Loucy (cell line): ENCODE data around the gene IQSEC2.

Experiments
- H2AFZ ChIP-seq: fragments of 200-600 bp; sonication (generic); 2 replicates; pipeline ENCODE4 v1.6.0; 2016; ENCODE audit warnings: antibody characterized with exemption, mild to moderate bottlenecking, low read length, moderate library complexity
- H3F3A ChIP-seq: fragments of 200-600 bp; 2 replicates; pipeline ENCODE4 v1.6.0; 2016; ENCODE audit warnings: antibody characterized with exemption, low read depth, mild to moderate bottlenecking
- H3K27me3 ChIP-seq: fragments of 200-600 bp; sonication (generic); 2 replicates; pipeline ENCODE4 v1.6.1; 2014; ENCODE audit warnings: low read length, mild to moderate bottlenecking; ENCODE audit not compliant: insufficient read depth, poor library complexity, severe bottlenecking
- H3K36me3 ChIP-seq: fragments of 200-600 bp; sonication (generic); 2 replicates; pipeline ENCODE4 v1.6.1; 2016; ENCODE audit warnings: low read length; ENCODE audit not compliant: insufficient read depth
- H3K4me1 ChIP-seq: fragments of 200-600 bp; sonication (generic); 2 replicates; pipeline ENCODE4 v1.5.1; 2014; ENCODE audit warnings: low read length, mild to moderate bottlenecking; ENCODE audit not compliant: insufficient read depth, poor library complexity, severe bottlenecking
- H3K4me2 ChIP-seq: fragments of 200-600 bp; sonication (generic); 2 replicates; pipeline ENCODE4 v1.6.0; 2014; ENCODE audit warnings: antibody characterized with exemption, low read length, low read depth, mild to moderate bottlenecking; ENCODE audit not compliant: poor library complexity, severe bottlenecking
- H3K4me3 ChIP-seq: fragments of 200-600 bp; sonication (generic); 2 replicates; pipeline ENCODE4 v1.5.1; 2014; ENCODE audit warnings: low read length, mild to moderate bottlenecking, mixed read lengths; ENCODE audit not compliant: poor library complexity, severe bottlenecking
- H3K79me2 ChIP-seq: fragments of 200-600 bp; sonication (generic); 2 replicates; pipeline ENCODE4 v1.6.1; 2014; ENCODE audit warnings: low read length; ENCODE audit not compliant: insufficient read depth
- H3K9ac ChIP-seq: fragments of 200-600 bp; sonication (generic); 2 replicates; pipeline ENCODE4 v1.6.0; 2014; ENCODE audit warnings: mild to moderate bottlenecking, low read depth, low read length, moderate library complexity; ENCODE audit not compliant: poor library complexity, severe bottlenecking
- H3K9me2 ChIP-seq: fragments of 200-600 bp; sonication (generic); replicated peaks from 2 replicates; pipeline ENCODE4 v1.6.1; 2016; ENCODE audit warnings: low read depth, low read length, mixed read lengths
- H3K9me3 ChIP-seq: fragments of 200-600 bp; sonication (generic); 2 replicates; pipeline ENCODE4 v1.6.1; 2014; ENCODE audit warnings: mild to moderate bottlenecking, antibody characterized with exemption, low read length, low read depth; ENCODE audit not compliant: insufficient read depth
- H4K20me1 ChIP-seq: fragments of 200-600 bp; sonication (generic); 2 replicates; pipeline ENCODE4 v1.6.0; 2014; ENCODE audit warnings: antibody characterized with exemption, low read length, mild to moderate bottlenecking; ENCODE audit not compliant: insufficient read depth, poor library complexity, severe bottlenecking
- EZH2phosphoT487 ChIP-seq: fragments of 200-600 bp; IDR thresholded peaks from 2 replicates; pipeline ENCODE4 v1.6.1; 2018; ENCODE audit warnings: antibody characterized with exemption, mild to moderate bottlenecking, moderate library complexity, borderline replicate concordance
- TF ChIP-seq, protein P1 (sequence below): fragments of 200-600 bp; sonication (generic); conservative IDR thresholded peaks from 2 replicates; pipeline ENCODE4 v1.5.1; 2014; ENCODE audit warnings: mild to moderate bottlenecking, antibody characterized with exemption, low read length

The IQSEC2 gene

DNA sequence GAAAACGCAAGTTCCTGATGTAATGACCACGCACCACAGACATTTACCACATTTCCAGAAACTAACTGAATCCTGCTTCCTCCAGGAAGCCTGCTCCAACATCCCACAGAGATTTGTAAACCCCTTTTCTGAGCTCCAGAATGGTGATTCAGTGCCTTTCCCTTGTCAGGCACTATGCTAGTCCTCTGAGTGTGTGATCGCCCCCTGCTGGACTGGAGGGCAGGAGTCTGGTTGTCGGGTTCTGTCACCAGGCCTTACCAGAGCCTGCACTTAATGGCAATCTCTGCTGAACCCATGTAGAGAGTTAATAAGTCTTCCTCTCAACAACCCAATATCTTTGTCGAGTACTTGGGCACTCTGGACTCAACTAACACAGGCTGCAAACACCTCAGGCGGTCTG, 41.9 kb downstream of the IQSEC2 start:
- H3K9me3 ChIP-seq = no peaks in the 10 kb centered on the region
- H3K4me1 ChIP-seq = no peaks in the 10 kb centered on the region
- no peaks in the 10 kb centered on the region for H3F3A ChIP-seq
- peak overlapping the region; percentile 74 for H2AFZ ChIP-seq
- H3K4me3 ChIP-seq = no peak overlapping the region
- H4K20me1 ChIP-seq = no peaks in the 10 kb centered on the region
- H3K9me2 ChIP-seq = no peaks in the 10 kb centered on the region
- H3K36me3 ChIP-seq = no peaks in the 10 kb centered on the region
- H3K4me2 ChIP-seq = no peak overlapping the region
- TF ChIP-seq, protein P1, sequence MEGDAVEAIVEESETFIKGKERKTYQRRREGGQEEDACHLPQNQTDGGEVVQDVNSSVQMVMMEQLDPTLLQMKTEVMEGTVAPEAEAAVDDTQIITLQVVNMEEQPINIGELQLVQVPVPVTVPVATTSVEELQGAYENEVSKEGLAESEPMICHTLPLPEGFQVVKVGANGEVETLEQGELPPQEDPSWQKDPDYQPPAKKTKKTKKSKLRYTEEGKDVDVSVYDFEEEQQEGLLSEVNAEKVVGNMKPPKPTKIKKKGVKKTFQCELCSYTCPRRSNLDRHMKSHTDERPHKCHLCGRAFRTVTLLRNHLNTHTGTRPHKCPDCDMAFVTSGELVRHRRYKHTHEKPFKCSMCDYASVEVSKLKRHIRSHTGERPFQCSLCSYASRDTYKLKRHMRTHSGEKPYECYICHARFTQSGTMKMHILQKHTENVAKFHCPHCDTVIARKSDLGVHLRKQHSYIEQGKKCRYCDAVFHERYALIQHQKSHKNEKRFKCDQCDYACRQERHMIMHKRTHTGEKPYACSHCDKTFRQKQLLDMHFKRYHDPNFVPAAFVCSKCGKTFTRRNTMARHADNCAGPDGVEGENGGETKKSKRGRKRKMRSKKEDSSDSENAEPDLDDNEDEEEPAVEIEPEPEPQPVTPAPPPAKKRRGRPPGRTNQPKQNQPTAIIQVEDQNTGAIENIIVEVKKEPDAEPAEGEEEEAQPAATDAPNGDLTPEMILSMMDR = peak; percentile 66
- no peak for TF ChIP-seq EZH2phosphoT487
- H3K9ac ChIP-seq = no peak overlapping the region
- no peaks in the 10 kb centered on the region for H3K79me2 ChIP-seq
- H3K27me3 ChIP-seq = no peaks in the 10 kb centered on the region

GRCh38 chrX:53237056-53237455, 44.3 kb downstream of the IQSEC2 start:
- Histone ChIP-seq H3K27me3 (no peaks in the 10 kb centered on the region), H3K36me3 (no peaks in the 10 kb centered on the region), H3K9me3 (no peaks in the 10 kb centered on the region), H3K79me2 (no peaks in the 10 kb centered on the region), H2AFZ (no peak overlapping the region), H3K9me2 (no peaks in the 10 kb centered on the region), H3K4me1 (no peaks in the 10 kb centered on the region), H3K4me2 (no peak overlapping the region), H3K4me3 (no peak overlapping the region), H3K9ac (no peak overlapping the region), H3F3A (no peaks in the 10 kb centered on the region), H4K20me1 (no peaks in the 10 kb centered on the region)
- no peak for TF ChIP-seq EZH2phosphoT487
- TF ChIP-seq, protein P1 = no peak

GRCh38 chrX:53236025-53236679, 45.2 kb downstream of the IQSEC2 start:
- H2AFZ ChIP-seq = no peak overlapping the region
- no peaks in the 10 kb centered on the region for H3F3A ChIP-seq
- no peaks in the 10 kb centered on the region for H3K36me3 ChIP-seq
- H3K79me2 ChIP-seq = no peaks in the 10 kb centered on the region
- no peaks in the 10 kb centered on the region for H3K4me1 ChIP-seq
- H3K9ac ChIP-seq = no peak overlapping the region
- no peaks in the 10 kb centered on the region for H3K9me3 ChIP-seq
- no peaks in the 10 kb centered on the region for H4K20me1 ChIP-seq
- H3K27me3 ChIP-seq = no peaks in the 10 kb centered on the region
- no peaks in the 10 kb centered on the region for H3K9me2 ChIP-seq
- H3K4me3 ChIP-seq = no peak overlapping the region
- TF ChIP-seq, protein P1 = no peak
- TF ChIP-seq EZH2phosphoT487 = no peak
- H3K4me2 ChIP-seq = no peak overlapping the region
